ENCODE data around the gene LMO1. TPM values are rescaled to one million over a fixed set of nuclear protein-coding genes. Genes with fewer than 3 reads are reported as not detected.

Gene LMO1
- total RNA-seq, 4 donors from 2014 or later = not detected

DNA sequence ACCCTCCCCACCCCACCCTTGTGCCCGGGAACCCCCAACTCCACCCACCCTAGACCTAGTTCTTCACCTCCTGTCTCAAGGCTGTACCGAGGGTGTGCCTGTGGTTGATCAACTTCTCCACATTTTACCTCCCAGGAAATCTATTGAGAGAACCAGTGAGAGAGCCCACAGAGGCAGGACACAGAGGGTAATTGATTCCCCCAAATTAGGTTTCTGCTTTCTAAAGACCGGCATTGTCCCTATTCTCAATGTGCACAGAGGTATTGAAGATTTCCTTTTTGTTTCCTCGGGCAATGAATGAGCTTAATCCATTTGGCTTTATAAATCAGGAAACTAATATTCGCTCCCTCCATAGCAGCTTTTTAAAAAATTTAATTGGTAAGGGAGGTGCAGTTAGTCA is 6.0 kb upstream of the LMO1 start:
- ATAC-seq (ENCODE audit: low FRiP score) (no peak), DNase-seq (ENCODE audit: low spot score) (no peak)
- TF ChIP-seq, protein P1, sequence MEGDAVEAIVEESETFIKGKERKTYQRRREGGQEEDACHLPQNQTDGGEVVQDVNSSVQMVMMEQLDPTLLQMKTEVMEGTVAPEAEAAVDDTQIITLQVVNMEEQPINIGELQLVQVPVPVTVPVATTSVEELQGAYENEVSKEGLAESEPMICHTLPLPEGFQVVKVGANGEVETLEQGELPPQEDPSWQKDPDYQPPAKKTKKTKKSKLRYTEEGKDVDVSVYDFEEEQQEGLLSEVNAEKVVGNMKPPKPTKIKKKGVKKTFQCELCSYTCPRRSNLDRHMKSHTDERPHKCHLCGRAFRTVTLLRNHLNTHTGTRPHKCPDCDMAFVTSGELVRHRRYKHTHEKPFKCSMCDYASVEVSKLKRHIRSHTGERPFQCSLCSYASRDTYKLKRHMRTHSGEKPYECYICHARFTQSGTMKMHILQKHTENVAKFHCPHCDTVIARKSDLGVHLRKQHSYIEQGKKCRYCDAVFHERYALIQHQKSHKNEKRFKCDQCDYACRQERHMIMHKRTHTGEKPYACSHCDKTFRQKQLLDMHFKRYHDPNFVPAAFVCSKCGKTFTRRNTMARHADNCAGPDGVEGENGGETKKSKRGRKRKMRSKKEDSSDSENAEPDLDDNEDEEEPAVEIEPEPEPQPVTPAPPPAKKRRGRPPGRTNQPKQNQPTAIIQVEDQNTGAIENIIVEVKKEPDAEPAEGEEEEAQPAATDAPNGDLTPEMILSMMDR (IDR thresholded peaks at IDR 0.05) = no peak

DNA sequence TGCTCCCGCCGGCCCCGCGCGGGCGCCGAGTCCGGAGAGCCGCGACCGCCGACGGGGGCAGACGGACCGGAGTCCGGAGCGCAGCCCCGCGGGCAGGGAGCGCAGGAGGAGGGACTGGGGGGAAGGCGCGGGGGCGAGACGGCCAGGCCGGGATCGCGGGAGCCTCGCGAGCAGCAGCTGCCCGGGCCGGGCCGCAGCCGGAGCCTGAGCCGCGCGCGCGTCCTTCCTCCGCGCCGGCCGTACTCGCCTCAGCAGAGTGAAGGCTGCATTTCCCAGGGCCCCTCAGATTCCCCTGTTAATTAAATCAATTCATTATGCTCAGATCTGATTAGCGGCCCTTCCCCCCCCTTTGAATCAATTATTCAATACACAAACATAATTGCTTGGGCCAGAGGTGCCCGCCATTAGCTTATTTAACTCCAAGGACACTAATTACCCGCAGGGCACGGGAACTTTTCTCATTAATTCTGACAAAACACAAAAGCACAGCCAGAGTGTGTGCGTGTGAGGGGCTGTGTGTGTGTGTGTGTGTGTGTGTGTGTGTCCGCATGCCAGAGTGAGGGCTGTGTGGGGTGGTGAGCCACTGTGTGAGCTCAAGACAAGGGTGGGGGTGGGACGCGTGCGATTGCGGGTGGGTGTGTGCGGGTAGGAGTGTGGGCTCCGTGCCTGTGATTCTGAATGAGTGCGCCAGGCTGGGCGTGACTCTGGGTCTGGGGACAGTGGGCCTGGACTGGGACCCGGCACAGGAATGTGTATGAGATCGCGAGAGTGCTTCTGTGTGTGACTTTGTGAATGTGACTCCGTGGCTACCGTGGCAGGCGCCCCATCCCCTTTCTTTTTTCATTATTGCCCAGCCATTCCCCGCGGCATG is 5.1 kb upstream of the LMO1 start:
- DNase-seq (ENCODE audit: low spot score) = no peak
- TF ChIP-seq, protein P1 (IDR thresholded peaks at IDR 0.05) = no peak
- peak; percentile 49 for ATAC-seq (ENCODE audit: low FRiP score)

DNA sequence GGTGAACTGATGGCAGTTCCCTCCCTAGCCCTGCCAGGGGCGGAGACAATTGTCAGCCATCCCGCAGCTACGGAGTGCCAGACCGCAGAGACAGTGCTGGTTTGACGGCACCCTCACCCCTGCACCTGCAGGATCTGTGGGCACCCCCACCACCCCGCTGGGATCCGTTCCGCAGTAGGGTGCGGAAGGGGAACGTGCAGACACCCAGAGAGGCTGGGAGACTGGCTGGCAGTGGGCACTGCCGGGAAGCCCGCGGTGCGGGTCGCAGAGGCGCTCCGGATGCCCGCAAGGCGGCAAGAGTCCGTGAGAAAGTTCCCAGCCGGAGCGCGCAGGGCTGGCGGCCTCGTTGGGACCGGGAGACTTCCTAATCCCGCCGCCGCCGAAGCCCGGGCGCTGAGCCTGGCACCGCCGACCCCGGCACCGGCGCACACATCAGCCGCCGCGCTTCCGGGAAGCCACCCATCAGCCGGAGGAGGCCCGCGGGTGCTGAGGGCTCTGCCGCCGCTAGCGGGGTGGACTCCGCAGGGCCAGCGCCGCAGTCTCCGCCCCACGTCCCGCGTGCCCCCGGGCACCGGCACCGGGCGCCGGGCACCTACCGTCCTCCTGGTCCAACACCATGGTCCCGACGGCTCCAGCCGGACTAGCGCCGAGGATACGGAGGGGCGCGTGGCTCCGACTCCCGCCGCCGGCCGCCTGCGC is 4.3 kb upstream of the LMO1 start:
- ATAC-seq (ENCODE audit: low FRiP score) (peak; percentile 30), DNase-seq (ENCODE audit: low spot score) (no peak)
- TF ChIP-seq, protein P1 (IDR thresholded peaks at IDR 0.05) = no peak

DNA sequence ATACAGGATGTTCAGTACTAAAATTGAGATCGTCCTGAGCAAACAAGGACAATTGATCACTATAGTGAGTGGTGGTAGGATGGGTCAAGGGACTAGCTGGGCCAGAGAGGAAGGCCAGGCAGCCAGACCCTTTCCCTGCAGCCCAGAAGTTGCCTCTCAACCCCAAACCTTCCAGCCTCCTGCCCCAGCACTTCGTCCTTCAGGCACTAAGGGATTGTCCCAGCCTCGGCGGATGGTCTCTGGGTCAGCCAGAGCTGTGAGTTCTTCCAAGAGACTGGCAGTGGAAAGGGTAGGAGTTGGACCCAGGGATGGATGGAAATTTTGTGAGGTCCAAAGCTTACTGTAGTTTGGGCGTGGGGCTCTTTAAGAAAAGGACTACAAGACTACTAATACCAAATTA is 3.6 kb upstream of the LMO1 start:
- ATAC-seq (ENCODE audit: low FRiP score) (no peak), DNase-seq (ENCODE audit: low spot score) (no peak)
- TF ChIP-seq, protein P1 (IDR thresholded peaks at IDR 0.05) = no peak

DNA sequence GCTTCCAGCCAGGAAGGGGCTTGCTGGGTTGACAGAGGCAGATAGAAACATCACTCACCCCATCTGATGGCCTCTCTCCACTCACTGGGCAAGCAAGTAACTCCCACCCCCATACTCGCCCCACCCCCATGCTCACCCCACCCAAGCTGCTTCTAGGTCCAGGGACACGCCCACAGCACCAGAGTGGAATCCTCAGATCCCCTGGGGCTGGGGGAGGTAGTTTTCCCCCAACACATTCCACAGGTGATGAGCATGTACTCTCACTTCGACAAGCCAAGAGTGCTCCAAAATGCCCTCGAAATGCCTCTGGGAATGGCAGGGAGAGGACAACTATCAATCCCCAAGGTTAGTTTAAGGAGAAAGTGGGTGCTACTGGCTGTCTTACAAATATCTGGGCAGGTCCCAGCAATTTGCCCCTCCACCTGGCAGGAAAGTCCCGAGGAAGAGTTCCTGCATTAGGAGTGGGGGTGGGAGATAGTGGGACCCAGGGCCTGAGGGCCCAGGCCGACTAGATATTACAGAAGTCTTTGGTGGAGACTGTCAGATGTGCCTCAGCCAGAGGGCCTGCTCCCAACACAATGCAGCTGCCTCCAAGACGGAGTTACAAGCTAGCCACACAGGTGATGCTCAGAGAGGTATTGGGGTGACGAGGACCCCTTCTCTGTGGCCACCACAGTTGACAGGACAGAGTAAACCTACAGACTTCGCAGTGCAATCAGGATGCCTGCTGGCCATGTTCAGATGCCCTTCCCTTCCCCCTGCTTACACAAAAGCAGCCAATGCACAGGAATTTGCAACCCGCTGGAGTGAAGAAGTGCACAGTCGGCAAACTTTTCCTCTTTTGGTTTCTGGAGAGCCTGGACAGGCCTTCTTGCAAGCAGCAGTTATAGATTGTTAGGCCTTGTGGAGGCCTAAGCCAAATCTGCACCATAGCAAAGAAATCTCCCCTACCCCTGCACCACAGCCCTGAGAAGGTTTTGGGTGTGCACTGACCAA is 2.9 kb upstream of the LMO1 start:
- DNase-seq (ENCODE audit: low spot score) = no peak
- TF ChIP-seq, protein P1 (IDR thresholded peaks at IDR 0.05) = no peak
- ATAC-seq (ENCODE audit: low FRiP score) = no peak

DNA sequence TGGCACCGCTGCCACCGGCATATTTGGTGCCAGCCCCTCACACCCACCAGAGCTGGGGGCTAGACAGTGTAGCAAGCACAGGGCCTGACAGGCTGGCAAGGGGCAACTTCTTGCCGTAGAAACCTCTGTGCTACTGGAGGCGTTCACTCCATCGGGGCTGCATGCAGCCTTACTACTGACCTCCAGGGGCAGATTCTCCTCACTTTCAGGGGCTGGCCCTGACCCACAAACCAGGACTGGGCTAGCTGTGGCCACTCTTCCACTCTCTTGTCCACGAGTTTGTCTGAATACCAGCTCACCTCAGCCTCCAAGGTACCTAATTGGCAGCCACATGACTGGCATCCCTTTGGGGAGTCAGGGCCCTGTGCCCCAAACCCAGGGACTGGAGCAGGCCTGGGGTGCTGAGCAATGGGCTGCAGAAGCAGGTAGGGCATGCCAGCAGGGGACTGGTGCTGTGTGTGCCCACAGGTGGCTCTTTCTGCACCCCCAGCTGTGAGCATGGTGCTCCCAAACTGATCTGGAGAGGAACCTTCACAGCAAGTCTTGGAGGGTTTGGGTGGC is 2.1 kb upstream of the LMO1 start:
- ATAC-seq (ENCODE audit: low FRiP score) (no peak), DNase-seq (ENCODE audit: low spot score) (no peak)
- TF ChIP-seq, protein P1 (IDR thresholded peaks at IDR 0.05) = no peak
